DND-41 (cell line): ENCODE results near the gene SLC12A5.

Source experiments
- EZH2 ChIP-seq: IDR thresholded peaks from 3 replicates; pipeline ENCODE4 v1.6.1; 2012; ENCODE audit warnings: borderline replicate concordance, low read depth, mild to moderate bottlenecking, moderate library complexity, low read length, inconsistent platforms; ENCODE audit not compliant: severe bottlenecking
- TF ChIP-seq, protein P1 (sequence below): IDR thresholded peaks from 2 replicates; pipeline ENCODE4 v1.5.1; 2012; ENCODE audit warnings: borderline replicate concordance, low read length, moderate library complexity, mild to moderate bottlenecking; ENCODE audit not compliant: poor library complexity, severe bottlenecking; ENCODE audit errors: extremely low read depth

- TF ChIP-seq, protein P1, sequence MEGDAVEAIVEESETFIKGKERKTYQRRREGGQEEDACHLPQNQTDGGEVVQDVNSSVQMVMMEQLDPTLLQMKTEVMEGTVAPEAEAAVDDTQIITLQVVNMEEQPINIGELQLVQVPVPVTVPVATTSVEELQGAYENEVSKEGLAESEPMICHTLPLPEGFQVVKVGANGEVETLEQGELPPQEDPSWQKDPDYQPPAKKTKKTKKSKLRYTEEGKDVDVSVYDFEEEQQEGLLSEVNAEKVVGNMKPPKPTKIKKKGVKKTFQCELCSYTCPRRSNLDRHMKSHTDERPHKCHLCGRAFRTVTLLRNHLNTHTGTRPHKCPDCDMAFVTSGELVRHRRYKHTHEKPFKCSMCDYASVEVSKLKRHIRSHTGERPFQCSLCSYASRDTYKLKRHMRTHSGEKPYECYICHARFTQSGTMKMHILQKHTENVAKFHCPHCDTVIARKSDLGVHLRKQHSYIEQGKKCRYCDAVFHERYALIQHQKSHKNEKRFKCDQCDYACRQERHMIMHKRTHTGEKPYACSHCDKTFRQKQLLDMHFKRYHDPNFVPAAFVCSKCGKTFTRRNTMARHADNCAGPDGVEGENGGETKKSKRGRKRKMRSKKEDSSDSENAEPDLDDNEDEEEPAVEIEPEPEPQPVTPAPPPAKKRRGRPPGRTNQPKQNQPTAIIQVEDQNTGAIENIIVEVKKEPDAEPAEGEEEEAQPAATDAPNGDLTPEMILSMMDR: no peak
- no peak for TF ChIP-seq EZH2
These were observed 1.4 kb downstream of the SLC12A5 start for GRCh38 chr20:46030284-46031013.
